HG03095 (cell line): ENCODE results near the gene CD300A.

Experiments used
- ATAC-seq: cut with Tn5 transposase; IDR thresholded peaks from one replicate; pipeline ENCODE4 v1.9.1; 2021; ENCODE audit warnings: moderate library complexity; ENCODE audit not compliant: unreplicated experiment

CD300A gene

GRCh38 chr17:74466111-74466827 lies at the start of gene CD300A:
Gene CD300A, plus strand, starts transcription at chr17:74466634. Its CDS starts 70 bp downstream, at chr17:74466704.
- ATAC-seq, result no peak

DNA sequence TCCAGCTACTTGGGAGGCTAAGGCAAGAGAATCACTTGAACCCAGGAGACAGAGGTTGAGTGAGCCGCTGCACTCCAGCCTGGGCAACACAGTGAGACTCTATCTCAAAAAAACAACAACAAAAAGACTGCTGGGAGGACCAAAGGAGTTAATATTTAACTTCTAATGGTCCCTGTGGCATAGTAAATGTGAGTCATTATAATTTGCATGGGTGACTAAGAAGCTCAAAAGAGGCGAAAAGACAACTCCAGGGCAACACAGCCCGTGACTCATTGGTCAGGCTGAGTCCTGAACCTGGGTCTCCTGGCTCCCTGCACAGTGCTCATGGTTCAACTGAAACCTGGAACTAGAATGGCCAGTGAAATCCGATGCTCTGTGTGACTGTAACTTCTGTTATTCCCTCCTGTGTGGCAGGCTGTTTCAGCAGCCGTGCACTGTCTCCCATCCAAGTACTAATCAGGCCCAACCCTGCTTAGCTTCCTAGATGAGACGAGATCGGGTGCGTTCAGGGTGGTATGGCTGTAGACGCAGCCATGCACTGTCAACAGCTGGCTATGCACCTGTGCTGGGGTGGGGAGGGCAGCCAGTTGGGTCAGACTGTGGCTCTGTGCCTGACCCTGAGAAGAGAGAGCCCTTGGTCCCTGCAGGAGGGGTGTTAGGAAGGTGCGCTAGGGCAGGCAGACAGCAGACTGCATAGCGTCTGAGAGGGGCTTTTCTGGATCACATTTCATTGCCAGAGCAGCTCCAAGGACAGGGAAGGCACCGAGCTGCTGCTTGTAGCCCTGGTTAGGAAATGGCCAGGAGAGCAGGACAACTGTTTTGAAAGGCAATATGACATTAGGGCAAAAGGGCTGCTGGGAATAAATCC lies 49.0 kb upstream of the CD300A start:
- ATAC-seq, result no peak

GRCh38 chr17:74419928-74420411 lies 46.5 kb upstream of the CD300A start:
- no peak for ATAC-seq

- ATAC-seq, result no peak
Observed at GRCh38 chr17:74424117-74424516, 42.3 kb upstream of the CD300A start.

DNA sequence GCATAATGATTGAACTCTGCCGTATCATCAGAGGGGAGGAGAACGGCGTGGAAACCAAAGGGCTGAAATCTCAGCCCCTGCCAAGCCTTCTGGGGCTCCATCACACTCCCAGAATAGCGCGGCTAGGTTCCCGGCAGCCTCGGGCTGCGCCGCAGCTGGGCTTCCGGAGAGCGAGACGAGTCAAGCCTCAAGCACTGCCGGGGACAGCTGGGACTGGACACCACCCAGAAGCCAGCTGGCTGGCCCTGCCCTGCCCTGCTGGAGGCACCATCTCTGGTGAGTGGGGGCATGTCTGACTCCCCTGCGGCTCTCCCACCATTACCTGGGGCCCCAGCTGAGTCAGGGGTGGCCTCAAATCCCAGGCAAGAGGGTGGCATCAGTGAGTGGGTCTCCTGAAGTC lies 41.8 kb upstream of the CD300A start:
- no peak for ATAC-seq

GRCh38 chr17:74426551-74427047 lies 39.8 kb upstream of the CD300A start:
- no peak for ATAC-seq

- no peak for ATAC-seq
Observed at GRCh38 chr17:74427048-74427762, 39.2 kb upstream of the CD300A start.

DNA sequence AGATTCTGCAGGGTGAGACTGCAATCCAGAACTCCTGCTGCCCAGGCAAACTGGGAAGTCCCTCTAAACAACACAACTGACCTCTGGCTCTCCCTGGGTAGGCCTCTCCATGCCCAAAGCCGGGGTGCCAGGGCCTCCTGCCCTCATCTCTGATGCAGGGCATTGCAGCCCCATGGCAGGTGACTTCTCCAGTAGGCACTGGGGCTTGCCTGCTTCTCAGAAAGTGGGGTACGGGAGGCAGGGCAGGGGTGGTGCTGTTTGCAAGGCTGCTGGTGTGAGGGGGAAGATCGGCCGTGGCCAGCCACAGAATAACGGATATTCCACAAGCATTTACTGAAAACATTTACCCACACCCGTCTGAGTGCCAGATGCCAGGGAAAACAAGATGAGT lies 38.7 kb upstream of the CD300A start:
- ATAC-seq, result no peak

DNA sequence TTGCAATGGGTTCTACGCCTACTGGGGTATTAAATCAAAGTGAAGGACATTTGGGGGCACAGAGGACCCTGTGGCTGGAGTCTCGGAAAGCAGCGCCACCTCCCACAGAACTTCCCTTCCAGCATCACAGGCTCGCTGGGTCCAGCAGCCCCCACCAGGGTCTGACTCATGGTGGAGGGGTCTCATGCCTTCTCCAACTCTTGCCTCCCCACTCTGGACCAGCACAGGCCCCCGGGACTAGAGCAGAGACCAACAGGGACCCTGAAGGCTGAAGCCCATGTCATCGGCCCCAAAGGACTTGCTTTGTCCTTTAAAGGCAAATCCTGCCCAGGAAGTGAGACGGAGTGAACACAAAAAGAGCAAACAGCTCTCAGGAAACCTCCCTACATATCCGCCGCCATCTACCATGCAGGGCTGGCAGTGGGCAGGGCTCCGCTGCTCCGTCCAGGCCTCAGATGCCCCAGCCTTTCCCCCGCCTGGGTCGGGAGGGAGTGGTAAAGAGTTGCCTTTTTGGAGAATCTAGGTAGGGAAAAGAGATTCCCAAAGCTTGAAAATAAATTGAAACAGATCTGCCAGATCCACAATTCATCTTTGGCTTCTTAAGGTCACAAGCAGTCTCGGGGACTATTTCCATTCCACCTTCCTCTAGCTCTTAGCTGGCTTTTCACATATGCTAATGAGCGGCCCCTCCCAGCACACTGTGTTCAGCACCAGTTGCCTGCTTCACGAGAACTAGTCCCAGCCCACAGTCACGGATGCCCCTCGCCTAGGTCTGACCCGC lies 36.6 kb upstream of the CD300A start:
- ATAC-seq, result no peak

GRCh38 chr17:74430385-74430705 lies 36.1 kb upstream of the CD300A start:
- no peak for ATAC-seq

GRCh38 chr17:74430706-74431567 lies 35.5 kb upstream of the CD300A start:
- ATAC-seq, result peak; percentile 45

GRCh38 chr17:74431568-74432423 lies 34.6 kb upstream of the CD300A start, which contains the start of gene GPRC5C:
Gene GPRC5C, plus strand, starts transcription at chr17:74432088. Its CDS starts 7,689 bp downstream, at chr17:74439777.
- no peak for ATAC-seq

GRCh38 chr17:74432424-74432690 lies 34.1 kb upstream of the CD300A start:
- no peak for ATAC-seq

- ATAC-seq, result no peak
Observed at GRCh38 chr17:74432766-74433391, 33.6 kb upstream of the CD300A start.

DNA sequence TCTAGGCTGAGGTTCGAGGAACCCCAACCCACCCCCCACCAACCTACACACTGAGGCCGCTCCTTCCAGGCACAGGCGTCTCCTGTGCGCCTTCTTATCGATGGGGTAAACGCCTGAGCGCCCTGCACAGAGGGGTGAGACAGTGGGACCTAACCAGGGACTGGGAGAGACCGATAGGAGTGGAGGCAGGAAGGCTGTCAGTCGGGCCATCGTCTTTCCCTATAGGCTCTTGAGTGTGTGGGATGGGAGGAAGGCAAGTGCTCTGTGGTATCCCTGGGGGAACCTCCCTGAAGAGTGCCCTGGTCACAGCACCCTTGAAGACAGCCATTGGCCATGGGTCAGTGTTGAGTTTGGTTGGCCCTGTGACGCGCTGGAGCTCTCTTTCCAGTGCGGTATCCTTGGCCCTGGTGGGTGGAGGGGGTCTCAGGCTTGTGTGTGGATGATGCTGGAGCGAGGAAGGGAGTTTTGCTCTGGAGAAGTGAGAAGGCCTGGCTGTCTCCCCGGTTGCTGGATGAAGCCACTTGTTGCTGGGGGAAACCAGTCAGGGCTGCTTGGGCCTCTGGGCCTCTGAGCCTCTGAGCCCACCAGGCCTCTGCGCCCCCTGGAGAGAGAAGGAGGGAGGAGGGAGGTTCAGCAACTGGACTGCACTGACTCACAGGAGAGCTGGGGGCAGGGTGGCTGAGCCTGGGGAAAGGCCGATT lies 32.9 kb upstream of the CD300A start:
- ATAC-seq, result no peak

DNA sequence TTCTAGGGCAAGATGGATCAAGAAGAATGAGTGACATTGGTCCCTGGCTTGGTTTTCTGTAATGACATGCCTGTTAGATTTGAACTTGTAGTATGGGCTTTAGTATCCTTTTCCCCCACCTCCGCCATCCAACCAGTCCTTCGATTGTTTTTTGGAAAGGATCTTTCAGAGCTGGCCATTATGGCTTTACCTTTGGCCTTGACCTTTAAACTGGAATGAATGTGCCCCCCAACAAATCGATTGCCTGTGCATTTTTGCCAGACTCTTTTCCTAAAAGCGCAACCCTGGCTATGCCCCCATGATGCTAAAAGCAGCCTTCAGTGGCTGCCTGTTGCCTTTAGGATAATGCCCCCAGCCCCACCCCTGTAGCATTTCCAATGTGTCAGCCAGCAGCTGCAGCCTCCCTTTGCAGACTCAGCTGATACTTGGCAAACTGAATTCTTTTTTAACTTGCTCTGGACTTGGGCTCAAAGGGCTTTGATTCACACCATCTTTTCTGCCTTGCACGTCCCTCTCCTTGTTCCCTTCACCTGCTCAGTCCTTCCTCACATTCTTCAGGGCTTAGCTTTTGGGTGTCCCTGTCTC lies 30.6 kb upstream of the CD300A start:
- no peak for ATAC-seq

- no peak for ATAC-seq
Observed at GRCh38 chr17:74437702-74438101, 28.7 kb upstream of the CD300A start.
